RCC 7860 (cell line): Measurements from ENCODE around the gene FFAR2.
A peak's percentile ranks its signal among the peaks of the same experiment; 100 is the strongest.
"Not testable (repeated sequence)": the region's sequence is repeated elsewhere in the genome, so short reads cannot be mapped to it uniquely, and the experiment has no call there.

ENCODE experiments used
- DNase-seq: peaks from one replicate; pipeline ENCODE4 v3.0.0-alpha.2; 2015; ENCODE audit warnings: low spot score
- FAIRE-seq: peaks from 2 replicates; lab custom pipeline; 2012; peaks lifted over from hg19 to GRCh38; lab: Jason Lieb, UNC

Gene FFAR2

GRCh38 chr19:35447606-35448469 is at the start of gene FFAR2:
TSS of gene FFAR2 (plus strand) at chr19:35448257. CDS start at chr19:35449715, 1,458 bp downstream.
- DNase-seq (no peak), FAIRE-seq (no peak)

GRCh38 chr19:35398570-35398969 is 49.5 kb upstream of the FFAR2 start:
- DNase-seq (no peak), FAIRE-seq (no peak)

GRCh38 chr19:35399231-35399630 is 48.8 kb upstream of the FFAR2 start:
- no peak for DNase-seq
- FAIRE-seq, result no peak

- DNase-seq, result no peak
- no peak for FAIRE-seq
Measured at GRCh38 chr19:35399948-35400772, 47.9 kb upstream of the FFAR2 start.

GRCh38 chr19:35400773-35401100 is 47.3 kb upstream of the FFAR2 start:
- FAIRE-seq (no peak), DNase-seq (no peak)

GRCh38 chr19:35401416-35401815 is 46.6 kb upstream of the FFAR2 start:
- FAIRE-seq, DNase-seq: not testable (repeated sequence)

GRCh38 chr19:35403116-35403760 is 44.8 kb upstream of the FFAR2 start:
- no peak for FAIRE-seq
- DNase-seq, result no peak

- DNase-seq, result peak; percentile 55
- FAIRE-seq, result no peak
Measured at GRCh38 chr19:35404879-35405622, 43.0 kb upstream of the FFAR2 start.

- no peak for DNase-seq
- no peak for FAIRE-seq
Measured at GRCh38 chr19:35407619-35408018, 40.4 kb upstream of the FFAR2 start.

- FAIRE-seq (no peak), DNase-seq (no peak)
Measured at GRCh38 chr19:35408284-35409171, 39.5 kb upstream of the FFAR2 start.

- DNase-seq (no peak), FAIRE-seq (no peak)
Measured at GRCh38 chr19:35409191-35409590, 38.9 kb upstream of the FFAR2 start.

- FAIRE-seq, result no peak
- DNase-seq, result no peak
Measured at GRCh38 chr19:35410487-35410886, 37.6 kb upstream of the FFAR2 start.

GRCh38 chr19:35414442-35414841 is 33.6 kb upstream of the FFAR2 start:
- no peak for FAIRE-seq
- DNase-seq, result no peak

GRCh38 chr19:35416331-35416730 is 31.7 kb upstream of the FFAR2 start:
- no peak for FAIRE-seq
- no peak for DNase-seq

- FAIRE-seq, result no peak
- no peak for DNase-seq
Measured at GRCh38 chr19:35417278-35417677, 30.8 kb upstream of the FFAR2 start.

GRCh38 chr19:35417713-35418534 is 30.1 kb upstream of the FFAR2 start:
- DNase-seq (no peak), FAIRE-seq (no peak)

- FAIRE-seq, result no peak
- DNase-seq, result no peak
Measured at GRCh38 chr19:35419046-35419445, 29.0 kb upstream of the FFAR2 start.

- DNase-seq (no peak), FAIRE-seq (no peak)
Measured at GRCh38 chr19:35419805-35420204, 28.3 kb upstream of the FFAR2 start.

- DNase-seq (no peak), FAIRE-seq (no peak)
Measured at GRCh38 chr19:35421362-35421761, 26.7 kb upstream of the FFAR2 start.
